Keratinocyte (primary cell): ENCODE data around the gene LIME1. TPM values are rescaled to one million over a fixed set of nuclear protein-coding genes. Genes with fewer than 3 reads are reported as not detected.

ENCODE experiments used
- DNase-seq: peaks from one replicate; pipeline ENCODE4 v3.0.0-alpha.2; 2011; ENCODE audit warnings: low read depth, missing footprints, low spot score
- FAIRE-seq: peaks from 2 replicates; lab custom pipeline; 2011; peaks lifted over from hg19 to GRCh38; lab: Jason Lieb, UNC
- H2AFZ ChIP-seq: 2 replicates; pipeline ENCODE4 v1.6.0; 2012; ENCODE audit warnings: low read length, control low read depth, inconsistent platforms; ENCODE audit not compliant: control insufficient read depth
- H3K27ac ChIP-seq: 2 replicates; pipeline ENCODE4 v1.5.1; 2011; ENCODE audit warnings: low read length; ENCODE audit not compliant: control insufficient read depth, insufficient read depth
- H3K27me3 ChIP-seq: 3 replicates; pipeline ENCODE4 v1.6.0; 2011; ENCODE audit warnings: low read length; ENCODE audit not compliant: control insufficient read depth, insufficient read depth; ENCODE audit errors: extremely low read depth
- H3K36me3 ChIP-seq, 2 experiments: 2 replicates in 1 of 2; 3 replicates in 1 of 2; pipeline ENCODE4 v1.5.1; 2011; ENCODE audit warnings: low read length in 2 of 2, mild to moderate bottlenecking in 1 of 2; ENCODE audit not compliant: control insufficient read depth in 2 of 2, insufficient read depth in 2 of 2; ENCODE audit errors: extremely low read depth in 1 of 2
- H3K4me1 ChIP-seq: 3 replicates; pipeline ENCODE4 v1.5.1; 2011; ENCODE audit warnings: low read length; ENCODE audit not compliant: control insufficient read depth, insufficient read depth; ENCODE audit errors: extremely low read depth
- H3K4me2 ChIP-seq: 3 replicates; pipeline ENCODE4 v1.6.0; 2011; ENCODE audit warnings: low read depth, low read length; ENCODE audit not compliant: control insufficient read depth, insufficient read depth; ENCODE audit errors: extremely low read depth
- H3K4me3 ChIP-seq, 3 experiments: fragments of 200-600 bp in 1 of 3; sonication (generic) in 1 of 3; 2 replicates in 2 of 3; 3 replicates in 1 of 3; pipeline ENCODE4 v1.5.1; 2011 to 2016; ENCODE audit warnings: low read length in 3 of 3, mild to moderate bottlenecking in 3 of 3, control low read depth in 2 of 3, inconsistent platforms in 1 of 3, low read depth in 1 of 3, mixed read lengths in 1 of 3, mixed run types in 1 of 3, moderate library complexity in 1 of 3; ENCODE audit not compliant: control insufficient read depth in 2 of 3, insufficient read depth in 2 of 3; ENCODE audit errors: extremely low read depth in 1 of 3
- H3K79me2 ChIP-seq: 2 replicates; pipeline ENCODE4 v1.6.0; 2012; ENCODE audit warnings: low read length; ENCODE audit not compliant: control insufficient read depth, insufficient read depth
- H3K9ac ChIP-seq: 3 replicates; pipeline ENCODE4 v1.6.0; 2011; ENCODE audit warnings: low read length; ENCODE audit not compliant: control insufficient read depth, insufficient read depth; ENCODE audit errors: extremely low read depth
- H3K9me1 ChIP-seq: 3 replicates; pipeline ENCODE4 v1.6.0; 2011; ENCODE audit warnings: low read length; ENCODE audit not compliant: control insufficient read depth, insufficient read depth; ENCODE audit errors: extremely low read depth
- H3K9me3 ChIP-seq: 2 replicates; pipeline ENCODE4 v1.5.1; 2012; ENCODE audit warnings: low read depth, low read length; ENCODE audit not compliant: control insufficient read depth
- H4K20me1 ChIP-seq: 3 replicates; pipeline ENCODE4 v1.6.0; 2011; ENCODE audit warnings: low read length; ENCODE audit not compliant: control insufficient read depth, insufficient read depth; ENCODE audit errors: extremely low read depth
- CTCF ChIP-seq, 3 experiments: IDR thresholded peaks in 1 of 3; conservative IDR thresholded peaks in 1 of 3; optimal IDR thresholded peaks in 1 of 3; 2 replicates in 2 of 3; 3 replicates in 1 of 3; pipeline versions ENCODE3 to v1.5.1; 2011; ENCODE audit warnings: low read length in 3 of 3, mild to moderate bottlenecking in 3 of 3, moderate library complexity in 2 of 3, control low read depth in 1 of 3, inconsistent platforms in 1 of 3; ENCODE audit not compliant: insufficient read depth in 2 of 3; ENCODE audit errors: extremely low read depth in 1 of 3
- EZH2 ChIP-seq: IDR thresholded peaks from one replicate; pipeline ENCODE4 v1.6.1; 2012; ENCODE audit warnings: inconsistent platforms, mild to moderate bottlenecking, low read length, moderate library complexity
- dilution Hi-C: fragments of 300-500 bp; cut with MboI; formaldehyde crosslinking; loops from one replicate; pipeline ENCODE4 v1.7.0; 2020; ENCODE audit warnings: low sequenced_read_pairs; ENCODE audit not compliant: extremely low pct_ligation_motif_present
- polyA plus RNA-seq, 5 experiments: library from polyadenylated mRNA; depleted of rRNA in 3 of 5; stranded (reverse) in 3 of 5; stranded (forward) in 1 of 5; unstranded in 1 of 5; fragments of >200 nt; gene quantifications; 1 replicate in 1 of 5; 2 replicates in 3 of 5; 3 replicates in 1 of 5; pipeline versions ENCODE4 v1.2.1 to v1.2.3, GENCODE V29; 2011 to 2012; ENCODE audit warnings: missing spikeins in 2 of 5, low read depth in 1 of 5, low replicate concordance in 1 of 5

Gene LIME1
- polyA plus RNA-seq, 1 donor (not counting 4 experiments of a cell fraction or from before 2014, with no cell fraction given): 0.75 TPM

- Histone ChIP-seq H4K20me1 (no peaks in the 10 kb centered on the region), H3K9ac (no peak overlapping the region), H3K4me3 (no peak overlapping the region), H3K79me2 (no peaks in the 10 kb centered on the region), H3K9me1 (no peaks in the 10 kb centered on the region), H2AFZ (no peak overlapping the region), H3K36me3 (peaks cover 0 to under 1% of the 10 kb centered on the region in 2 experiments), H3K4me1 (peaks cover 23% of the 10 kb centered on the region), H3K9me3 (no peaks in the 10 kb centered on the region), H3K27me3 (no peaks in the 10 kb centered on the region), H3K27ac (no peak overlapping the region), H3K4me2 (no peak overlapping the region)
- dilution Hi-C loops: no loop called here
- FAIRE-seq (no peak), DNase-seq (no peak)
- TF ChIP-seq EZH2 (no peak), CTCF (optimal IDR thresholded peaks at IDR 0.05 in 1 of 3, IDR thresholded peaks at IDR 0.05 in 1 of 3, conservative IDR thresholded peaks at IDR 0.05 in 1 of 3; ENCODE audit: extremely low read depth in 1 of 3, insufficient read depth in 2 of 3, low read length in 3 of 3) (no peak)
Observed at GRCh38 chr20:63688228-63689045, 48.0 kb upstream of the LIME1 start.

GRCh38 chr20:63689046-63690002 is 47.1 kb upstream of the LIME1 start:
- dilution Hi-C loops: no loop called here
- no peak overlapping the region for H2AFZ ChIP-seq
- no peak overlapping the region for H3K27ac ChIP-seq

More at GRCh38 chr20:63689046-63690002, 47.1 kb upstream of the LIME1 start:
- no peak for FAIRE-seq
- TF ChIP-seq CTCF (optimal IDR thresholded peaks at IDR 0.05 in 1 of 3, IDR thresholded peaks at IDR 0.05 in 1 of 3, conservative IDR thresholded peaks at IDR 0.05 in 1 of 3; ENCODE audit: extremely low read depth in 1 of 3, insufficient read depth in 2 of 3, low read length in 3 of 3) (peak in 1 of 3 experiments; percentile 6), EZH2 (no peak)
- no peak overlapping the region for H3K9ac ChIP-seq
- H3K36me3 ChIP-seq: no peaks in the 10 kb centered on the region
- no peaks in the 10 kb centered on the region for H4K20me1 ChIP-seq
- no peaks in the 10 kb centered on the region for H3K79me2 ChIP-seq
- H3K4me3 ChIP-seq: no peak overlapping the region
- DNase-seq: no peak
- no peak overlapping the region for H3K4me2 ChIP-seq
- no peaks in the 10 kb centered on the region for H3K9me1 ChIP-seq
- no peaks in the 10 kb centered on the region for H3K27me3 ChIP-seq
- H3K4me1 ChIP-seq: peaks cover 22% of the 10 kb centered on the region
- no peaks in the 10 kb centered on the region for H3K9me3 ChIP-seq
